Ishikawa (cell line): ENCODE data around the gene WNT7A.

ENCODE experiments used
- CEBPB ChIP-seq: IDR thresholded peaks from 2 replicates; pipeline ENCODE4 v1.6.1; 2012
- CREB1 ChIP-seq: IDR thresholded peaks from 2 replicates; pipeline ENCODE4 v1.6.1; 2012; ENCODE audit warnings: low read depth
- EGR1 ChIP-seq: IDR thresholded peaks from 2 replicates; pipeline ENCODE4 v1.6.1; 2012
- EP300 ChIP-seq: IDR thresholded peaks from 2 replicates; pipeline ENCODE4 v1.6.1; 2012; ENCODE audit warnings: borderline replicate concordance
- FOXM1 ChIP-seq: IDR thresholded peaks from 2 replicates; pipeline ENCODE4 v1.6.1; 2012; ENCODE audit warnings: low read depth, borderline replicate concordance
- MAX ChIP-seq: IDR thresholded peaks from 2 replicates; pipeline ENCODE4 v1.6.1; 2012
- RAD21 ChIP-seq: IDR thresholded peaks from 2 replicates; pipeline ENCODE4 v1.6.1; 2012; ENCODE audit warnings: low read depth
- TAF1 ChIP-seq: IDR thresholded peaks from 2 replicates; pipeline ENCODE4 v1.6.1; 2012; ENCODE audit warnings: low read depth, mild to moderate bottlenecking
- TCF12 ChIP-seq: IDR thresholded peaks from 2 replicates; pipeline ENCODE4 v1.6.1; 2012; ENCODE audit warnings: low read depth
- TEAD4 ChIP-seq: IDR thresholded peaks from 2 replicates; pipeline ENCODE4 v1.6.1; 2012
- YY1 ChIP-seq: IDR thresholded peaks from 2 replicates; pipeline ENCODE4 v1.6.1; 2012; ENCODE audit warnings: low read depth
- ZBTB7A ChIP-seq: IDR thresholded peaks from 2 replicates; pipeline ENCODE4 v1.6.1; 2012; ENCODE audit warnings: low read depth
- TF ChIP-seq, protein P1 (sequence below): IDR thresholded peaks from 2 replicates; pipeline ENCODE4 v1.6.1; 2012; ENCODE audit warnings: low read depth, mild to moderate bottlenecking

DNA sequence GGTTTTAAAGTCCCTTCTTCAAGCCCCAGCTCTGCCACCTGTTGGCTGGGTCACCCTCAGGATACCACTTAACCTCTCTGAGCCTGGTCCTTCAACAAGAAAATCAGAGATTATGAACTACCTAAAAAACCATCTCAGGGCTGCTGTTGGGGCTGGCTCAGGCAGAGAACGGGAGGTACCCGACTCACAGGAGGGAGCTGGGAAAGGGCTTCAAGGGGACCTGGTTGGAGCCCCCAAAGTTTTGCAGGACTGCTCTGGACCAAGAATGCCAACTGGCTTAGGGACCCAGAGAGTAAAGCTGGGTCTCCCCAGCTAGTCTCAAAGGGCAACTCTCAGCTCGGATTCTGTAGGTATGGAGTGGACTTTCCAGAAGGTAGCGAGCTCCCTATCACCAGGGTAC, 41.5 kb downstream of the WNT7A start:
- no peak for TF ChIP-seq CREB1
- TF ChIP-seq TAF1, result no peak
- TF ChIP-seq, protein P1, sequence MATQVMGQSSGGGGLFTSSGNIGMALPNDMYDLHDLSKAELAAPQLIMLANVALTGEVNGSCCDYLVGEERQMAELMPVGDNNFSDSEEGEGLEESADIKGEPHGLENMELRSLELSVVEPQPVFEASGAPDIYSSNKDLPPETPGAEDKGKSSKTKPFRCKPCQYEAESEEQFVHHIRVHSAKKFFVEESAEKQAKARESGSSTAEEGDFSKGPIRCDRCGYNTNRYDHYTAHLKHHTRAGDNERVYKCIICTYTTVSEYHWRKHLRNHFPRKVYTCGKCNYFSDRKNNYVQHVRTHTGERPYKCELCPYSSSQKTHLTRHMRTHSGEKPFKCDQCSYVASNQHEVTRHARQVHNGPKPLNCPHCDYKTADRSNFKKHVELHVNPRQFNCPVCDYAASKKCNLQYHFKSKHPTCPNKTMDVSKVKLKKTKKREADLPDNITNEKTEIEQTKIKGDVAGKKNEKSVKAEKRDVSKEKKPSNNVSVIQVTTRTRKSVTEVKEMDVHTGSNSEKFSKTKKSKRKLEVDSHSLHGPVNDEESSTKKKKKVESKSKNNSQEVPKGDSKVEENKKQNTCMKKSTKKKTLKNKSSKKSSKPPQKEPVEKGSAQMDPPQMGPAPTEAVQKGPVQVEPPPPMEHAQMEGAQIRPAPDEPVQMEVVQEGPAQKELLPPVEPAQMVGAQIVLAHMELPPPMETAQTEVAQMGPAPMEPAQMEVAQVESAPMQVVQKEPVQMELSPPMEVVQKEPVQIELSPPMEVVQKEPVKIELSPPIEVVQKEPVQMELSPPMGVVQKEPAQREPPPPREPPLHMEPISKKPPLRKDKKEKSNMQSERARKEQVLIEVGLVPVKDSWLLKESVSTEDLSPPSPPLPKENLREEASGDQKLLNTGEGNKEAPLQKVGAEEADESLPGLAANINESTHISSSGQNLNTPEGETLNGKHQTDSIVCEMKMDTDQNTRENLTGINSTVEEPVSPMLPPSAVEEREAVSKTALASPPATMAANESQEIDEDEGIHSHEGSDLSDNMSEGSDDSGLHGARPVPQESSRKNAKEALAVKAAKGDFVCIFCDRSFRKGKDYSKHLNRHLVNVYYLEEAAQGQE, result no peak
- TF ChIP-seq TCF12, result no peak
- TF ChIP-seq MAX, result no peak
- TF ChIP-seq FOXM1, result no peak
- TF ChIP-seq RAD21, result no peak
- TF ChIP-seq EGR1, result no peak
- TF ChIP-seq CEBPB, result no peak
- no peak for TF ChIP-seq EP300
- no peak for TF ChIP-seq YY1
- TF ChIP-seq ZBTB7A, result no peak
- no peak for TF ChIP-seq TEAD4
